Measurements from ENCODE around the gene WRNIP1. TPM values are rescaled to one million over a fixed set of nuclear protein-coding genes. Genes with fewer than 3 reads are reported as not detected.

WRNIP1 gene
- total and polyA plus RNA-seq, 9 of the 15 experiments (the other 6 are each of a cell fraction or from before 2014, with no cell fraction given), result 13.2 to 63.6 (median 48.6) TPM

GRCh38 chr6:2820415-2820814, 55.2 kb downstream of the WRNIP1 start:
- Histone ChIP-seq H3K4me2 (ENCODE audit: insufficient read depth, low read length) (no peak overlapping the region), H3K27me3 (ENCODE audit: control insufficient read depth in 2 of 2, insufficient read depth in 2 of 2, low read length in 2 of 2) (no peaks in the 10 kb centered on the region), H2AFZ (ENCODE audit: low read depth, low read length) (no peak overlapping the region), H4K20me1 (replicated peaks; ENCODE audit: control insufficient read depth, insufficient read depth, low read length) (no peaks in the 10 kb centered on the region), H3K36me3 (ENCODE audit: control insufficient read depth, insufficient read depth, low read length) (no peaks in the 10 kb centered on the region), H3K9me3 (replicated peaks; ENCODE audit: control insufficient read depth, insufficient read depth, low read depth, low read length) (peaks cover 6% of the 10 kb centered on the region; the same call in 1 of the 2 replicates), H3K79me2 (ENCODE audit: control insufficient read depth, insufficient read depth, low read length) (no peaks in the 10 kb centered on the region), H3K4me3 (no peak overlapping the region), H3K27ac (ENCODE audit: extremely low read depth, low read depth, low read length) (no peak overlapping the region), H3K4me1 (replicated peaks in 1 of 2; ENCODE audit: control insufficient read depth in 2 of 2, insufficient read depth in 2 of 2, low read length in 2 of 2) (no peaks in the 10 kb centered on the region), H3K9me1 (ENCODE audit: control insufficient read depth, insufficient read depth, low read length) (no peaks in the 10 kb centered on the region), H3K9ac (ENCODE audit: insufficient read depth in 1 of 2, low read depth in 2 of 2, low read length in 2 of 2) (no peak overlapping the region)
- no peak for ATAC-seq
- no TSS peak for BruUV-seq (replicated peaks)
- intact Hi-C loops (cut with micrococcal nuclease), result no loop called here
- 53% methylated on average over 2 of the region's 2 CpGs for WGBS (ENCODE audit: insufficient coverage, low coverage, missing lambda C conversion rate)
- ChIA-PET POLR2A (no interaction called here), CTCF (ENCODE audit: low intra/inter-chr PET ratio) (no interaction called here)
- no peak for FAIRE-seq
- in situ Hi-C loops (cut with MboI), result no loop called here
- no peak for DNase-seq (ENCODE audit: extremely low read depth in 1 of 4, low spot score in 3 of 4)
- no peak for TF ChIP-seq RBM17 (IDR thresholded peaks at IDR 0.05; ENCODE audit: borderline replicate concordance, low read depth, low read length)
- no peak for TF ChIP-seq SFPQ (IDR thresholded peaks at IDR 0.05; ENCODE audit: low read depth, low read length)
- no peak for TF ChIP-seq ARID2 (IDR thresholded peaks at IDR 0.05)
- TF ChIP-seq SMARCE1 (IDR thresholded peaks at IDR 0.05), result no peak
- TF ChIP-seq TEAD4 (IDR thresholded peaks at IDR 0.05; ENCODE audit: low read length), result no peak
- no peak for TF ChIP-seq TEAD4 (CRISPR knock-in tag; IDR thresholded peaks at IDR 0.05; ENCODE audit: borderline replicate concordance)
- TF ChIP-seq ZFX (CRISPR knock-in tag; IDR thresholded peaks at IDR 0.05), result no peak
- no peak for TF ChIP-seq FOSL1 (tag; conservative IDR thresholded peaks at IDR 0.05)
- TF ChIP-seq ZNF740 (CRISPR knock-in tag; IDR thresholded peaks at IDR 0.05), result no peak
- no peak for TF ChIP-seq ZNF740 (tag; IDR thresholded peaks at IDR 0.05)
- TF ChIP-seq, protein P1, sequence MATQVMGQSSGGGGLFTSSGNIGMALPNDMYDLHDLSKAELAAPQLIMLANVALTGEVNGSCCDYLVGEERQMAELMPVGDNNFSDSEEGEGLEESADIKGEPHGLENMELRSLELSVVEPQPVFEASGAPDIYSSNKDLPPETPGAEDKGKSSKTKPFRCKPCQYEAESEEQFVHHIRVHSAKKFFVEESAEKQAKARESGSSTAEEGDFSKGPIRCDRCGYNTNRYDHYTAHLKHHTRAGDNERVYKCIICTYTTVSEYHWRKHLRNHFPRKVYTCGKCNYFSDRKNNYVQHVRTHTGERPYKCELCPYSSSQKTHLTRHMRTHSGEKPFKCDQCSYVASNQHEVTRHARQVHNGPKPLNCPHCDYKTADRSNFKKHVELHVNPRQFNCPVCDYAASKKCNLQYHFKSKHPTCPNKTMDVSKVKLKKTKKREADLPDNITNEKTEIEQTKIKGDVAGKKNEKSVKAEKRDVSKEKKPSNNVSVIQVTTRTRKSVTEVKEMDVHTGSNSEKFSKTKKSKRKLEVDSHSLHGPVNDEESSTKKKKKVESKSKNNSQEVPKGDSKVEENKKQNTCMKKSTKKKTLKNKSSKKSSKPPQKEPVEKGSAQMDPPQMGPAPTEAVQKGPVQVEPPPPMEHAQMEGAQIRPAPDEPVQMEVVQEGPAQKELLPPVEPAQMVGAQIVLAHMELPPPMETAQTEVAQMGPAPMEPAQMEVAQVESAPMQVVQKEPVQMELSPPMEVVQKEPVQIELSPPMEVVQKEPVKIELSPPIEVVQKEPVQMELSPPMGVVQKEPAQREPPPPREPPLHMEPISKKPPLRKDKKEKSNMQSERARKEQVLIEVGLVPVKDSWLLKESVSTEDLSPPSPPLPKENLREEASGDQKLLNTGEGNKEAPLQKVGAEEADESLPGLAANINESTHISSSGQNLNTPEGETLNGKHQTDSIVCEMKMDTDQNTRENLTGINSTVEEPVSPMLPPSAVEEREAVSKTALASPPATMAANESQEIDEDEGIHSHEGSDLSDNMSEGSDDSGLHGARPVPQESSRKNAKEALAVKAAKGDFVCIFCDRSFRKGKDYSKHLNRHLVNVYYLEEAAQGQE (IDR thresholded peaks at IDR 0.05; ENCODE audit: borderline replicate concordance), result no peak
- TF ChIP-seq, protein P1 (CRISPR knock-in tag; IDR thresholded peaks at IDR 0.05; ENCODE audit: low read depth), result no peak
- TF ChIP-seq SAFB (IDR thresholded peaks at IDR 0.05; ENCODE audit: borderline replicate concordance, low read depth, low read length), result no peak
- TF ChIP-seq FOXA1 (IDR thresholded peaks at IDR 0.05; ENCODE audit: borderline replicate concordance), result no peak
